ENCODE results near the gene LAMA1. TPM values are rescaled to one million over a fixed set of nuclear protein-coding genes. Genes with fewer than 3 reads are reported as not detected.

Gene LAMA1
- total and polyA plus RNA-seq, 10 of the 15 experiments (the other 5 are each of a cell fraction or from before 2014, with no cell fraction given) = under 0.01 to 1.9 (median 0.06) TPM; not detected in 6

DNA sequence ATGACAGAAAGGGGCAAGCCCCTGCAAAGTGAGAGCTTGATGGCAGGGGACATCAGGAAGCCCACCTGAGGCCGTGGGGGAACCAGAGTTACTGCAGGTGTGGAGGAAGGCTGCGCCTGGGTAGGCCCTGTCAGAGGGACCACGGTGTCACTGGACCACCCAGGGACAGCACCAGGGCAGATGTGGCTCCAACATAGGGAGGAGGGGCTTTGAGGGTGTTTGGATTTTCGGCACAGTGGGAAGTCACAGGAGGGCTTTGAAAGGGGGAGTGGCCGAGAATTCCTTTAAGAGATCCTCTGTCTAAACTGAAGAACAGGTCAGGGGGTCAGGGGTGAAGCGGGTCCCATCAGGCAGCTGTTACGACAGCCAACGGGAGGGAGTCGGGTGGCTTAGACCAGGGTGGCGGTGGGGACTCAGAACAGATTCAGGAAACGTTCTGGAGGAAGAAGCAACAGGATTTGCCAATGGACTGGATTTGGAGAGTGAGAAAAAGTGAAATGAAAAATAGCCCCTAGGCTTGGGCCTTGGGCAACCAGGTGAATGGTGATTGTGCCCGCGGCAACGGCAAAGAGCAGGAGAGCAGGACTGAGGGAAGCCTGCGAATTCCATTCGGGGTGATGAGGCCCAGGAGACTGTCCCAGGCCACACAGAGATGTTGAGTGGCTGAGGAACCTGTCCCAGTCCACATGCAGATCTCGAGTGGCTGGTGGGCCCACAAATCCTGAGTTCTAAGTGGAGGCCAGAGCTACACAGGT is 166.1 kb downstream of the LAMA1 start:
- Histone ChIP-seq H3K27ac (ENCODE audit: control insufficient read depth, insufficient read depth) (no peak overlapping the region), H4K20me1 (ENCODE audit: control insufficient read depth, insufficient read depth) (no peaks in the 10 kb centered on the region), H3K36me3 (ENCODE audit: control insufficient read depth in 2 of 2, insufficient read depth in 2 of 2, low read length in 1 of 2) (no peaks in the 10 kb centered on the region), H3K9ac (ENCODE audit: control insufficient read depth, insufficient read depth, low read length) (no peak overlapping the region), H3K4me3 (no peak overlapping the region), H3K4me2 (ENCODE audit: control insufficient read depth, insufficient read depth) (no peak overlapping the region), H3K79me2 (ENCODE audit: control insufficient read depth, insufficient read depth, low read length) (no peaks in the 10 kb centered on the region), H2AFZ (ENCODE audit: control insufficient read depth, low read depth, low read length) (no peak overlapping the region), H3K9me3 (replicated peaks; ENCODE audit: control insufficient read depth, insufficient read depth, low read length) (no peaks in the 10 kb centered on the region), H3K27me3 (replicated peaks in 1 of 2; ENCODE audit: control insufficient read depth in 2 of 2, insufficient read depth in 2 of 2, low read length in 1 of 2) (no peaks in the 10 kb centered on the region; a peak in 1 of 4 replicates), H3K4me1 (ENCODE audit: control insufficient read depth, insufficient read depth, low read length) (no peaks in the 10 kb centered on the region)
- TF ChIP-seq NR2C2 (IDR thresholded peaks at IDR 0.05; ENCODE audit: borderline replicate concordance, control insufficient read depth, insufficient read length, low read depth) (no peak), CHD2 (IDR thresholded peaks at IDR 0.05; ENCODE audit: borderline replicate concordance, low read depth, low read length) (no peak), ZNF384 (IDR thresholded peaks at IDR 0.05; ENCODE audit: borderline replicate concordance, low read depth, low read length) (no peak), ETV6 (conservative IDR thresholded peaks at IDR 0.05 in 1 of 2, IDR thresholded peaks at IDR 0.05 in 1 of 2; ENCODE audit: borderline replicate concordance in 1 of 2, low read depth in 1 of 2) (no peak), WRNIP1 (IDR thresholded peaks at IDR 0.05; ENCODE audit: borderline replicate concordance, low read depth, low read length) (no peak), POLR2AphosphoS5 (IDR thresholded peaks at IDR 0.05; ENCODE audit: low read length) (no peak), SMAD5 (IDR thresholded peaks at IDR 0.05; ENCODE audit: low read depth) (no peak), EZH2 (IDR thresholded peaks at IDR 0.05; ENCODE audit: borderline replicate concordance, control insufficient read depth, low read depth, low read length) (no peak), RCOR1 (conservative IDR thresholded peaks at IDR 0.05; ENCODE audit: low read depth, low read length) (no peak), KAT2A (conservative IDR thresholded peaks at IDR 0.05; ENCODE audit: control insufficient read depth, low read depth, low read length) (no peak), HCFC1 (IDR thresholded peaks at IDR 0.05; ENCODE audit: low read length) (no peak), GATAD2B (conservative IDR thresholded peaks at IDR 0.05; ENCODE audit: low read depth) (no peak), HDAC6 (IDR thresholded peaks at IDR 0.05; ENCODE audit: unreplicated experiment) (no peak), IKZF1 (conservative IDR thresholded peaks at IDR 0.05) (no peak), NR2F1 (conservative IDR thresholded peaks at IDR 0.05) (no peak)
- TF ChIP-seq, protein P1, sequence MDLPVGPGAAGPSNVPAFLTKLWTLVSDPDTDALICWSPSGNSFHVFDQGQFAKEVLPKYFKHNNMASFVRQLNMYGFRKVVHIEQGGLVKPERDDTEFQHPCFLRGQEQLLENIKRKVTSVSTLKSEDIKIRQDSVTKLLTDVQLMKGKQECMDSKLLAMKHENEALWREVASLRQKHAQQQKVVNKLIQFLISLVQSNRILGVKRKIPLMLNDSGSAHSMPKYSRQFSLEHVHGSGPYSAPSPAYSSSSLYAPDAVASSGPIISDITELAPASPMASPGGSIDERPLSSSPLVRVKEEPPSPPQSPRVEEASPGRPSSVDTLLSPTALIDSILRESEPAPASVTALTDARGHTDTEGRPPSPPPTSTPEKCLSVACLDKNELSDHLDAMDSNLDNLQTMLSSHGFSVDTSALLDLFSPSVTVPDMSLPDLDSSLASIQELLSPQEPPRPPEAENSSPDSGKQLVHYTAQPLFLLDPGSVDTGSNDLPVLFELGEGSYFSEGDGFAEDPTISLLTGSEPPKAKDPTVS (IDR thresholded peaks at IDR 0.05; ENCODE audit: low read depth, low read length) = no peak
- TF ChIP-seq, protein P2, sequence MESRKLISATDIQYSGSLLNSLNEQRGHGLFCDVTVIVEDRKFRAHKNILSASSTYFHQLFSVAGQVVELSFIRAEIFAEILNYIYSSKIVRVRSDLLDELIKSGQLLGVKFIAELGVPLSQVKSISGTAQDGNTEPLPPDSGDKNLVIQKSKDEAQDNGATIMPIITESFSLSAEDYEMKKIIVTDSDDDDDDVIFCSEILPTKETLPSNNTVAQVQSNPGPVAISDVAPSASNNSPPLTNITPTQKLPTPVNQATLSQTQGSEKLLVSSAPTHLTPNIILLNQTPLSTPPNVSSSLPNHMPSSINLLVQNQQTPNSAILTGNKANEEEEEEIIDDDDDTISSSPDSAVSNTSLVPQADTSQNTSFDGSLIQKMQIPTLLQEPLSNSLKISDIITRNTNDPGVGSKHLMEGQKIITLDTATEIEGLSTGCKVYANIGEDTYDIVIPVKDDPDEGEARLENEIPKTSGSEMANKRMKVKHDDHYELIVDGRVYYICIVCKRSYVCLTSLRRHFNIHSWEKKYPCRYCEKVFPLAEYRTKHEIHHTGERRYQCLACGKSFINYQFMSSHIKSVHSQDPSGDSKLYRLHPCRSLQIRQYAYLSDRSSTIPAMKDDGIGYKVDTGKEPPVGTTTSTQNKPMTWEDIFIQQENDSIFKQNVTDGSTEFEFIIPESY (IDR thresholded peaks at IDR 0.05) = no peak
- TF ChIP-seq, protein P3, sequence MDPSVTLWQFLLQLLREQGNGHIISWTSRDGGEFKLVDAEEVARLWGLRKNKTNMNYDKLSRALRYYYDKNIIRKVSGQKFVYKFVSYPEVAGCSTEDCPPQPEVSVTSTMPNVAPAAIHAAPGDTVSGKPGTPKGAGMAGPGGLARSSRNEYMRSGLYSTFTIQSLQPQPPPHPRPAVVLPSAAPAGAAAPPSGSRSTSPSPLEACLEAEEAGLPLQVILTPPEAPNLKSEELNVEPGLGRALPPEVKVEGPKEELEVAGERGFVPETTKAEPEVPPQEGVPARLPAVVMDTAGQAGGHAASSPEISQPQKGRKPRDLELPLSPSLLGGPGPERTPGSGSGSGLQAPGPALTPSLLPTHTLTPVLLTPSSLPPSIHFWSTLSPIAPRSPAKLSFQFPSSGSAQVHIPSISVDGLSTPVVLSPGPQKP (IDR thresholded peaks at IDR 0.05; ENCODE audit: low read depth, low read length) = no peak
- FAIRE-seq = no peak
- intact Hi-C loops (cut with micrococcal nuclease; ENCODE audit: unreplicated experiment) (no loop called here), in situ Hi-C loops (cut with MboI) (no loop called here)
- ChIA-PET POLR2A (no interaction called here), CTCF (no interaction called here), SMC1A (ENCODE audit: uncharacterized antibody, unreplicated experiment) (interaction anchor here (0.6 kb wide), 1 partner anchor 1700 kb away, joined by 3 read pairs; no protein-coding TSS in a partner anchor), RAD21 (ENCODE audit: unreplicated experiment) (no interaction called here)
- WGBS (ENCODE audit: insufficient coverage, insufficient replicate concordance, low lambda C conversion rate, missing lambda C conversion rate) = 34% methylated on average over 17 of the region's 17 CpGs
- no peak for ATAC-seq
- DNase-seq (ENCODE audit: low read depth, low spot score) = no peak
- BruUV-seq (replicated peaks) = no TSS peak

Measured in GM12878 (cell line).